Sigmoid colon (tissue), 3 donors: Measurements from ENCODE around the gene CSTB.

Experiments
- POLR2A ChIP-seq, 2 donors: fragments of 450-650 bp; IDR thresholded peaks; one replicate each; pipeline ENCODE4 v1.6.1; 2016; ENCODE audit warnings: antibody characterized with exemption in 2 of 2, mild to moderate bottlenecking in 2 of 2, moderate library complexity in 2 of 2
- TF ChIP-seq, protein P1 (sequence below), 4 experiments: fragments of 450-650 bp in 3 of 4; fragments of 200-600 bp in 1 of 4; IDR thresholded peaks; one replicate each; pipeline ENCODE4 v1.5.1; 2016 to 2019; ENCODE audit warnings: antibody characterized with exemption in 4 of 4, mild to moderate bottlenecking in 3 of 4, moderate library complexity in 2 of 4

- TF ChIP-seq, protein P1, sequence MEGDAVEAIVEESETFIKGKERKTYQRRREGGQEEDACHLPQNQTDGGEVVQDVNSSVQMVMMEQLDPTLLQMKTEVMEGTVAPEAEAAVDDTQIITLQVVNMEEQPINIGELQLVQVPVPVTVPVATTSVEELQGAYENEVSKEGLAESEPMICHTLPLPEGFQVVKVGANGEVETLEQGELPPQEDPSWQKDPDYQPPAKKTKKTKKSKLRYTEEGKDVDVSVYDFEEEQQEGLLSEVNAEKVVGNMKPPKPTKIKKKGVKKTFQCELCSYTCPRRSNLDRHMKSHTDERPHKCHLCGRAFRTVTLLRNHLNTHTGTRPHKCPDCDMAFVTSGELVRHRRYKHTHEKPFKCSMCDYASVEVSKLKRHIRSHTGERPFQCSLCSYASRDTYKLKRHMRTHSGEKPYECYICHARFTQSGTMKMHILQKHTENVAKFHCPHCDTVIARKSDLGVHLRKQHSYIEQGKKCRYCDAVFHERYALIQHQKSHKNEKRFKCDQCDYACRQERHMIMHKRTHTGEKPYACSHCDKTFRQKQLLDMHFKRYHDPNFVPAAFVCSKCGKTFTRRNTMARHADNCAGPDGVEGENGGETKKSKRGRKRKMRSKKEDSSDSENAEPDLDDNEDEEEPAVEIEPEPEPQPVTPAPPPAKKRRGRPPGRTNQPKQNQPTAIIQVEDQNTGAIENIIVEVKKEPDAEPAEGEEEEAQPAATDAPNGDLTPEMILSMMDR (IDR thresholded peaks at IDR 0.05), result no peak
- no peak for TF ChIP-seq POLR2A (IDR thresholded peaks at IDR 0.05)
Measured at GRCh38 chr21:43753439-43753799, 22.7 kb downstream of the CSTB start.
